Astrocyte of the cerebellum (primary cell): ENCODE results near the gene KANSL1L.
"Not testable (repeated sequence)": the region's sequence is repeated elsewhere in the genome, so short reads cannot be mapped to it uniquely, and the experiment has no call there.

Experiments used
- DNase-seq: peaks from one replicate; pipeline ENCODE4 v3.0.0-alpha.2; 2011; ENCODE audit warnings: low read depth
- H3K4me3 ChIP-seq: 2 replicates; pipeline ENCODE4 v1.5.1; 2011; ENCODE audit warnings: mild to moderate bottlenecking, low read depth, low read length, moderate library complexity
- in situ Hi-C: cut with HindIII; loops from 2 replicates; pipeline ENCODE4 v1.10.0; 2017; ENCODE audit warnings: low sequenced_read_pairs
- TF ChIP-seq, protein P1 (sequence below): IDR thresholded peaks from 2 replicates; pipeline ENCODE4 v1.5.1; 2012; ENCODE audit warnings: low read length, low read depth, moderate library complexity, mild to moderate bottlenecking; ENCODE audit errors: missing control alignments

Gene KANSL1L

DNA sequence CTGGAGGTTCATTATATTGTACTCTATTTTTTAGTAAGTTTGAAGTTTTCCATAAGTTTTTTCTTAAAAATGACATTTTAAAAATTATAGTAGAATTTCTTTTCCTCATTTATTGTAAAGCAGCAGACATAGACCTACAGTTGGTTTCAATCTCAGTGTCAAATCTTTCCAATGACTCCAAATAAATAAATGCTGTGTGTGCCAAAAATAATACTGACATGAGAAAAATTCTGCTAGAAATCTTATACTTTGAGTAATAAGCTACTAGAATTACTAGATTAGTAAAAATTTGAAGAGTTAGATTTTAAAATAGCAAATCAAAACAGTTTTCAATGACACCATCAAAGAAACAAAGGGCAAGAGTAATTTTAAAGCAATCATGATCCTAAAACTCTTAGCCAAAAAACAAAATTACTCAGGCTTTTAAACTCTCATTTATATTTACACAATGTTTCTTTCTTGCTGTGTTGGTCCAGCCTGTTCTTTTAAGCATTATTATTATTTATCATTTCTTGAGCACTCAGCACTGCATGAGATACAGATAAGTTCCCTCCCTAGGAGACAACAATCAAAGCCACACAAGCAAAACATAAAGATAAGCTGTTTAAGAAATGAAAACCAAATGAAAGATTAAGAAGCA is 8.3 kb upstream of the KANSL1L start:
- TF ChIP-seq, protein P1, sequence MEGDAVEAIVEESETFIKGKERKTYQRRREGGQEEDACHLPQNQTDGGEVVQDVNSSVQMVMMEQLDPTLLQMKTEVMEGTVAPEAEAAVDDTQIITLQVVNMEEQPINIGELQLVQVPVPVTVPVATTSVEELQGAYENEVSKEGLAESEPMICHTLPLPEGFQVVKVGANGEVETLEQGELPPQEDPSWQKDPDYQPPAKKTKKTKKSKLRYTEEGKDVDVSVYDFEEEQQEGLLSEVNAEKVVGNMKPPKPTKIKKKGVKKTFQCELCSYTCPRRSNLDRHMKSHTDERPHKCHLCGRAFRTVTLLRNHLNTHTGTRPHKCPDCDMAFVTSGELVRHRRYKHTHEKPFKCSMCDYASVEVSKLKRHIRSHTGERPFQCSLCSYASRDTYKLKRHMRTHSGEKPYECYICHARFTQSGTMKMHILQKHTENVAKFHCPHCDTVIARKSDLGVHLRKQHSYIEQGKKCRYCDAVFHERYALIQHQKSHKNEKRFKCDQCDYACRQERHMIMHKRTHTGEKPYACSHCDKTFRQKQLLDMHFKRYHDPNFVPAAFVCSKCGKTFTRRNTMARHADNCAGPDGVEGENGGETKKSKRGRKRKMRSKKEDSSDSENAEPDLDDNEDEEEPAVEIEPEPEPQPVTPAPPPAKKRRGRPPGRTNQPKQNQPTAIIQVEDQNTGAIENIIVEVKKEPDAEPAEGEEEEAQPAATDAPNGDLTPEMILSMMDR = no peak
- in situ Hi-C loops = loop anchor here (25.0 kb wide), 1 partner anchor 217 kb away; no protein-coding TSS in a partner anchor
- H3K4me3 ChIP-seq = no peak overlapping the region
- no peak for DNase-seq

GRCh38 chr2:210177769-210178168 is 6.6 kb upstream of the KANSL1L start:
- H3K4me3 ChIP-seq = no peak overlapping the region
- TF ChIP-seq, protein P1 = no peak
- DNase-seq = no peak
- in situ Hi-C loops = loop anchor here (25.0 kb wide), 1 partner anchor 215 kb away; no protein-coding TSS in a partner anchor

- not testable (repeated sequence) for DNase-seq, H3K4me3 ChIP-seq
- in situ Hi-C loops = loop anchor here (25.0 kb wide), 1 partner anchor 215 kb away; no protein-coding TSS in a partner anchor
Measured at GRCh38 chr2:210177115-210177514, 5.9 kb upstream of the KANSL1L start.

GRCh38 chr2:210174086-210174485 is 2.9 kb upstream of the KANSL1L start:
- no peak for DNase-seq
- no peak overlapping the region for H3K4me3 ChIP-seq
- in situ Hi-C loops = no loop called here
- TF ChIP-seq, protein P1 = no peak

DNA sequence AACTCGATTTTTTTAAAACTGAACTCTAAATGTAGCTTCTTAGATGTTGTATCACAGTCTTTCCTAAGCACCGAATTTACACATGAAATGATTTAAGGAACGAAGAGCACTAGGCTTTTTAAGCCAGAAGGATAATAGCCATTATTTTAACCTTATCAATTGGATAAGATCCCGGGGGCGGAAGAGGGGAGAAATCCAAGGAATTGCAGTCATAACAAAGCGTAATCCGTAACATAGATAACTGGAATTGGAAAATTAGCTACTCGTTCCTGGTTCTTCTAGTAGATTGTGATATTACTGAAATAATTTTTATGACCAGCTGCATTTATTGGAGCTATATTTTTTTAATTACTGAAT is 988 bp upstream of the KANSL1L start:
- DNase-seq = no peak
- TF ChIP-seq, protein P1 = no peak
- H3K4me3 ChIP-seq = peak overlapping the region; percentile 56
- in situ Hi-C loops = no loop called here

DNA sequence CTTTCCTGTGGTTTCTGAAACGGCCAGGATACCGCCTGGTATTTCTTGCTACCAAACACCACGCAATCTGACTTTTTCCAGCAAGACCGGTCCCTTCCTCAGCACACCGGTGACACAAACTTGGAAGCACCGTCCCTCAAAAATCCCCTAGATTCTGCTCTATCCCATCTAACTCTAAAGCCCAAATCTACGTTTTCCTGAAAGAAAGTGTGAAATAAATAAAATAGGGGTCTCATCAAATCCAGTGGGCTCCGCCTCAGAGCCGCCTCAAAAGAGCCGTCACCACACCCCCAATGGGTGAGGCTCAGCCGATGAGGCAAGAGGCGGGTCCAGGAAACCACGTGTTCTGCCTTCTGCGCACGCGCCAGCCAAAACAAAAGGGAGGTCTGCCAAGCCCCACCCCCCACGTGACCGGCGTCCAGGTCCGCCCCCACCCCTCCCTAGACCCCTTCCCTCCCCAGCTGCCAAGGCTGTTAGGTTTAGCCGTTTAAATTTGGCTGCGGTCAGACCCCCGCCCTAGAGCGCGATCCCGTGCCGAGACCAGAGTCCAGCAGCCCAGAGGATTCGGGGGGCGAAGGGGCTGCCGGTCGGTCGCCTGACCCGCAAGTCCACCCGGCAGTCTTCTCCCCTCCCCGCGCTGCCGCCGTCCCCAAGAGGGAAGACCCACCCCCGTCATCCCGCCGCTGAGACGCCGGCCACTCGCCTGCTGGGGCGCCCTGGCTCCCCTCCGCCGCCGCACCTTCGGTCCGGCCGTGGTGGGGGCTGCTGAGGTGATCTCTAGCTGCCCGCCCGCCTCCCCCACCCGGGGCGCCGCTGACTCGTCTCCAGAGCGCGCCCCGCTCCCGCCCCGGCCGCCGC is 534 bp downstream of the KANSL1L start:
- peak overlapping the region; percentile 66 for H3K4me3 ChIP-seq
- in situ Hi-C loops = no loop called here
- peak; percentile 90 for DNase-seq
- TF ChIP-seq, protein P1 = no peak

DNA sequence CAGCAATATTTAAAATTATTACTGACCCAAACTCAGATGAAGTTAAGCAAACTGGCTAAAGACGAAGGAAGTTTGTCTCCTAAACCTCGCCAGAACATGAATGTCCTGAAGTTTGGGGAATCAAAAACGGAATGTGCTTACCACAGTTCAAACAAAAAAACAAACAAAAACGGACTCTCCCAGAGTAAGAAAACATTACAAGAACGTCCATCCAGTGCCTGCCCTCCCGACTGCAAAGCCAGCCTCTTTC is 1.1 kb downstream of the KANSL1L start:
- in situ Hi-C loops = no loop called here
- no peak for DNase-seq
- peak overlapping the region; percentile 66 for H3K4me3 ChIP-seq
- TF ChIP-seq, protein P1 = no peak
